Liver (tissue), 3 donors: ENCODE data around the gene PAIP2.
"Not testable (repeated sequence)": the region's sequence is repeated elsewhere in the genome, so short reads cannot be mapped to it uniquely, and the experiment has no call there.

ENCODE experiments used
- ATF3 ChIP-seq: IDR thresholded peaks from 2 replicates; pipeline ENCODE4 v1.6.1; 2016; ENCODE audit warnings: antibody characterized with exemption
- CTCF ChIP-seq: fragments of 150-350 bp; IDR thresholded peaks from 2 replicates; pipeline ENCODE4 v1.5.1; 2017; ENCODE audit warnings: improper control_type of control experiment, low read depth, low read length; ENCODE audit not compliant: missing input control
- GABPA ChIP-seq, 2 donors: IDR thresholded peaks in 1 of 2; conservative IDR thresholded peaks in 1 of 2; 2 replicates each; pipeline ENCODE4 v1.6.1; 2016; ENCODE audit warnings: antibody characterized with exemption in 2 of 2, mild to moderate bottlenecking in 1 of 2, moderate library complexity in 1 of 2
- JUND ChIP-seq, 2 donors: IDR thresholded peaks; 2 replicates each; pipeline ENCODE4 v1.6.1; 2016; ENCODE audit warnings: antibody characterized with exemption in 2 of 2
- MAX ChIP-seq: IDR thresholded peaks from 2 replicates; pipeline ENCODE4 v1.6.1; 2016; ENCODE audit warnings: antibody characterized with exemption
- NR2F2 ChIP-seq: IDR thresholded peaks from 2 replicates; pipeline ENCODE4 v1.6.1; 2016; ENCODE audit warnings: antibody characterized with exemption
- RAD21 ChIP-seq, 2 donors: IDR thresholded peaks; 2 replicates each; pipeline ENCODE4 v1.6.1; 2016; ENCODE audit warnings: antibody characterized with exemption in 2 of 2, mild to moderate bottlenecking in 2 of 2
- SP1 ChIP-seq: IDR thresholded peaks from 2 replicates; pipeline ENCODE4 v1.6.1; 2018; ENCODE audit warnings: antibody characterized with exemption, mild to moderate bottlenecking
- TAF1 ChIP-seq: conservative IDR thresholded peaks from 2 replicates; pipeline ENCODE4 v1.6.1; 2016; ENCODE audit warnings: antibody characterized with exemption, mild to moderate bottlenecking
- ZBTB33 ChIP-seq: IDR thresholded peaks from 2 replicates; pipeline ENCODE4 v1.6.1; 2016; ENCODE audit warnings: antibody characterized with exemption
- TF ChIP-seq, protein P1 (sequence below): IDR thresholded peaks from 2 replicates; pipeline ENCODE4 v1.6.1; 2016; ENCODE audit warnings: antibody characterized with exemption, mild to moderate bottlenecking
- donor health status: healthy.
- donor health status: healthy.

DNA sequence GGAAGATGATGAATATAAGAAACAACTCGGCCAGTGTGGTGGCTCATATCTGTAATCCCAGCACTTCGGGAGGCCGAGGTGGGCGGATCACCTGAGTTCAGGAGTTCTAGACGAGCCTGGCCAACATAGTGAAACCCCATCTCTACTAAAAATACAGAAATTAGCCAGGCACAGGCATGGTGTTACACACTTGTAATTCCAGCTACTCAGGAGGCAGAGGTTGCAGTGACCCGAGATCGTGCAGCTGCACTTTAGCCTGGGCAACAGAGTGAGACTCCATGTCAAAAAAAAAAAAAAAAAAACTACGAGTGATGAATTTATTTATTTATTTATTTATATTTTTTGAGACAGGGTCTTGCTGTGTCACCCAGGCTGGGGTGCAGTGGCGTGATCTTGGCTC lies 6.2 kb downstream of the PAIP2 start:
- TF ChIP-seq CTCF; ATF3; TAF1; SP1; JUND (IDR thresholded peaks at IDR 0.05); MAX; GABPA (IDR thresholded peaks at IDR 0.05 in 1 of 2, conservative IDR thresholded peaks at IDR 0.05 in 1 of 2); RAD21 (IDR thresholded peaks at IDR 0.05); ZBTB33; NR2F2: not testable (repeated sequence)
- TF ChIP-seq, protein P1, sequence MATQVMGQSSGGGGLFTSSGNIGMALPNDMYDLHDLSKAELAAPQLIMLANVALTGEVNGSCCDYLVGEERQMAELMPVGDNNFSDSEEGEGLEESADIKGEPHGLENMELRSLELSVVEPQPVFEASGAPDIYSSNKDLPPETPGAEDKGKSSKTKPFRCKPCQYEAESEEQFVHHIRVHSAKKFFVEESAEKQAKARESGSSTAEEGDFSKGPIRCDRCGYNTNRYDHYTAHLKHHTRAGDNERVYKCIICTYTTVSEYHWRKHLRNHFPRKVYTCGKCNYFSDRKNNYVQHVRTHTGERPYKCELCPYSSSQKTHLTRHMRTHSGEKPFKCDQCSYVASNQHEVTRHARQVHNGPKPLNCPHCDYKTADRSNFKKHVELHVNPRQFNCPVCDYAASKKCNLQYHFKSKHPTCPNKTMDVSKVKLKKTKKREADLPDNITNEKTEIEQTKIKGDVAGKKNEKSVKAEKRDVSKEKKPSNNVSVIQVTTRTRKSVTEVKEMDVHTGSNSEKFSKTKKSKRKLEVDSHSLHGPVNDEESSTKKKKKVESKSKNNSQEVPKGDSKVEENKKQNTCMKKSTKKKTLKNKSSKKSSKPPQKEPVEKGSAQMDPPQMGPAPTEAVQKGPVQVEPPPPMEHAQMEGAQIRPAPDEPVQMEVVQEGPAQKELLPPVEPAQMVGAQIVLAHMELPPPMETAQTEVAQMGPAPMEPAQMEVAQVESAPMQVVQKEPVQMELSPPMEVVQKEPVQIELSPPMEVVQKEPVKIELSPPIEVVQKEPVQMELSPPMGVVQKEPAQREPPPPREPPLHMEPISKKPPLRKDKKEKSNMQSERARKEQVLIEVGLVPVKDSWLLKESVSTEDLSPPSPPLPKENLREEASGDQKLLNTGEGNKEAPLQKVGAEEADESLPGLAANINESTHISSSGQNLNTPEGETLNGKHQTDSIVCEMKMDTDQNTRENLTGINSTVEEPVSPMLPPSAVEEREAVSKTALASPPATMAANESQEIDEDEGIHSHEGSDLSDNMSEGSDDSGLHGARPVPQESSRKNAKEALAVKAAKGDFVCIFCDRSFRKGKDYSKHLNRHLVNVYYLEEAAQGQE, result not testable (repeated sequence)
